K562 (cell line): ENCODE results near the gene SFPQ. TPM values are rescaled to one million over a fixed set of nuclear protein-coding genes. Genes with fewer than 3 reads are reported as not detected.

ENCODE experiments used
- CHD7 ChIP-seq: fragments of 200-600 bp; sonication (generic); IDR thresholded peaks from one replicate; pipeline ENCODE4 v1.6.1; 2012; ENCODE audit warnings: mild to moderate bottlenecking, low read depth, low read length, inconsistent platforms
- DPF2 ChIP-seq: fragments of 450-650 bp; IDR thresholded peaks from 2 replicates; pipeline ENCODE4 v1.6.1; 2016
- E4F1 ChIP-seq: fragments of 250-450 bp; sonication (Bioruptor Pico); IDR thresholded peaks from 2 replicates; pipeline ENCODE4 v1.5.0; 2021; ENCODE audit warnings: mild to moderate bottlenecking, borderline replicate concordance
- ETV6 ChIP-seq, 3 experiments: fragments of 150-350 bp in 1 of 3; sonication (generic) in 1 of 3; formaldehyde crosslinking in 1 of 3; IDR thresholded peaks; 2 replicates each; pipeline versions ENCODE4 v1.6.1 to v1.8.0; 2014 to 2022; ENCODE audit warnings: borderline replicate concordance in 2 of 3, low read depth in 2 of 3, antibody characterized with exemption in 1 of 3, low read length in 1 of 3, mild to moderate bottlenecking in 1 of 3, missing genetic modification reagents in 1 of 3
- HLTF ChIP-seq: fragments of 450-650 bp; IDR thresholded peaks from 2 replicates; pipeline ENCODE4 v1.6.1; 2016
- HMG20A ChIP-seq: fragments of 450-650 bp; formaldehyde crosslinking; conservative IDR thresholded peaks from 2 replicates; pipeline ENCODE4 v1.4.0; 2020; ENCODE audit warnings: mild to moderate bottlenecking, mixed read lengths
- POLR2H ChIP-seq: IDR thresholded peaks from 2 replicates; pipeline ENCODE4 v1.6.1; 2016; ENCODE audit warnings: missing genetic modification characterization, low read depth, mild to moderate bottlenecking, control low read depth, missing compliant biosample characterization, moderate library complexity
- TBP ChIP-seq: optimal IDR thresholded peaks from 2 replicates; pipeline ENCODE3; 2011; ENCODE audit warnings: low read depth, low read length, improper control_type of control experiment
- ZBTB5 ChIP-seq: fragments of 450-650 bp; IDR thresholded peaks from 2 replicates; pipeline ENCODE4 v1.6.1; 2017; ENCODE audit warnings: antibody characterized with exemption
- ZBTB7A ChIP-seq: IDR thresholded peaks from 2 replicates; pipeline ENCODE4 v1.6.1; 2011; ENCODE audit warnings: low read depth, mild to moderate bottlenecking, low read length, moderate library complexity, borderline replicate concordance; ENCODE audit not compliant: control insufficient read depth
- ZNF316 ChIP-seq: fragments of 450-650 bp; IDR thresholded peaks from 2 replicates; pipeline ENCODE4 v1.6.1; 2016
- polyA plus RNA-seq, 8 experiments: library from polyadenylated mRNA; depleted of rRNA in 4 of 8; stranded (reverse) in 5 of 8; unstranded in 3 of 8; fragments of >200 nt; fragmentation: Nextera tagmentation in 2 of 8; fragmentation: Illumina TruSeq in 1 of 8; extraction: Ambion mirVana in 2 of 8; extraction: Trizol in 1 of 8; gene quantifications; 2 replicates each; pipeline versions ENCODE4 v1.2.1 to v1.2.3, GENCODE V29; 2011 to 2014; ENCODE audit warnings: inconsistent platforms in 1 of 8, missing spikeins in 1 of 8
- total RNA-seq, 7 experiments: library from RNA; depleted of rRNA in 6 of 7; stranded (reverse); fragments of >200 nt in 6 of 7; fragmentation: Illumina TruSeq in 2 of 7; extraction: Trizol in 2 of 7; gene quantifications; 2 replicates each; pipeline versions ENCODE4 v1.2.1 to v1.2.3, GENCODE V29; 2011 to 2021; ENCODE audit warnings: low replicate concordance in 1 of 7

SFPQ gene
- total and polyA plus RNA-seq, 9 of the 15 experiments (the other 6 are each of a cell fraction or from before 2014, with no cell fraction given) = 69.7 to 562 (median 399) TPM

- TF ChIP-seq E4F1 (CRISPR knock-in tag) (0 out of 2 replicates have a peak, but pooled peaks have one; percentile 42), ZBTB5 (no peak), DPF2 (no peak), TBP (no peak), CHD7 (peak; percentile 69), HMG20A (CRISPR knock-in tag) (no peak), ETV6 (IDR thresholded peaks at IDR 0.05; ENCODE audit: borderline replicate concordance in 1 of 2, low read depth in 2 of 2, low read length in 1 of 2) (no peak), ETV6 (CRISPR knock-in tag; IDR thresholded peaks at IDR 0.05; ENCODE audit: borderline replicate concordance) (no peak), HLTF (peak; percentile 69; the same call in 1 of the 2 replicates), ZNF316 (peak; percentile 32), ZBTB7A (no peak), POLR2H (tag) (peak; percentile 98)
Measured at GRCh38 chr1:35192853-35193664, at the start of gene SFPQ (continued).
